ENCODE measurements around the gene PIRT.

PIRT gene

DNA sequence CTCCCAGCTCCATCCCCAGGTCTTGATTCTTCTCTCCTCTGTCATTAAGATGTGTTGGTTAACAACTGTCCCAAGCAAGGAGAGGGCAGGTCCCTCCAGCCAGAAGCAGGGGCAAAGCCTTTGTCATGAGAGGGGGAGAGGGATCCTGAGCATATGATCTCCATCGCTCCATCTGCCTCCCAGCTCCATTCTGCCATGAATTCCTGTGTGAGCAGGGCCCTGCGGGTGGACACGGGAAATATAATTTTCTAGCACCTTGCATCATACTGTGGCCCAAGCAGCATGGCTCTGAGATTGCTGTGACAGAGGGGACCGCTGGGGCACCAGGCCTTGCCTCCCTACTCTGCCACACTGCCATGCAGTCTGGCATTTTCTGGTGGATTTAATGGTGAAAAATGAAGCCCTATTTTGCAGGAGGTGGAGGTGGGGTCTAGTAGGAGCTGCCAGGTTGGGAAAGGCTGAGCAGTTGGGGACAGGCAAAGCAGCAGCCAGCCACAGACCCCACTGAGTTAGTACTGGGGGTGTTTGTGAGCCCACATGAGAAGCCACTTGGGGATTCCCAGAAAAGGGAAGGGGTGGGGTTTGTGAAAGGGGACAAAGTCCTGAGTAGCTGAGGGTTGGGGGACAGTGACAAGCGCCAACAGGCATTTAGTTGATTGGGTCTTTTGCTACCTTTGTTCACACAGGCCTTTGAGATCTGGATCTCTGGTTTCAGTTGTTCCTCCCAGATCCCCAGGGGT, 50.4 kb downstream of the PIRT start:
- no peak for DNase-seq

DNA sequence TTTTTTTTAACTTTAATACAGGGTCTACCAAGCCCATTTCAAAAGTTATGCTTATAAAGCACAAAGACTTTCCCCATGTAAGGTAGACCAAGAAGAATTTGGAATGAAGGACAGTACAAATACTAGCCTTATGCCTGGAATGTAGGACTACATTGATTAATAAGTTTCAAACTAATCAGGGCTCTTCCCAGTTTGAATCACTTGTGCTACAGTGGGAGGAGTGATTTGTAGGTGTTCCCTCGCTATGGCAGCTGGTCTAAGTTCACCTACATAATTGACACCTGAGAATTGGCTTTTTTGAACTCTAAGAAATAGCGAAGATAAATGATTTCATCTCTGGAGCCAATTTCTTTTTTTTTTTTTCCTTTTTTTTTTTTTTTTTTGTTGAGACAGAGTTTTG, 52.6 kb downstream of the PIRT start:
- no peak for DNase-seq

DNA sequence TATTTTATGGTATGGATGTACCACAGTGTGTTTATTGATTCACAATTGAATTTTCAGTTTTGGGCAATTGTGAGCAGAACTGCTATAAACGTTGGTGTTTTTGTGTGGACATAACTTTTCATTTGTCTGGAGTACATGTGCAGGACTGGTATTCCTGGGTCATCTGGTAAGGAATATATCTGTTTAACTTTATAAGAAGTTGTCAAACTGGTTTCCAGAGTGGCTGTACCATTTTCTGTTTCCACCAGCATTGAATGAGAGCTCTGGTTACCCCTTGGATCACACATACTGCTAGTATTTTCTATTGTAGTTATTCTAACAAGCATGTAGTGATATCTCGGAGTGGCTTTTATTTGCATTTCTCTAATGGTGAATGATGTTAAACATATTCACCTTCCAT, 58.3 kb downstream of the PIRT start:
- no peak for DNase-seq

DNA sequence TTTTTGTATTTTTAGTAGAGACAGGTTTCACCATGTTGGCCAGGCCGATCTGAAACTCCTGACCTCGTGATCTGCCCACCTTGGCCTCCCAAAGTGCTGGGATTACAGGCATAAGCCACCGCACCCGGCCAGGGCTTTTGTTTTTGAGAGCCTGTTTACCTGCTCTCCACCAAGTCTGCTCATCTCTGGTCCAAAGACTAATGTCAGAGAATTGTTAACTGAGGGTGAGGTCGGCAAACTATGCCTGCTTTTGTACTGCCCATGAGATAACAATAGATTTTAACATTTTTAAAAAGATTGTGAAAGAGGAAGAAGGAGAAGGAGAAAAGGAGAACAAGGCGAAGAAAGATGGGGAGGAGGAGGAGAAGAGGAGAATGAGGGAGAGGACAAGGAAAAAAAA, 60.0 kb downstream of the PIRT start:
- DNase-seq: no peak

GRCh38 chr17:10777131-10777807, 60.6 kb downstream of the PIRT start:
- no peak for DNase-seq

- DNase-seq: no peak
Observed at GRCh38 chr17:10776381-10776780, 61.5 kb downstream of the PIRT start.

DNA sequence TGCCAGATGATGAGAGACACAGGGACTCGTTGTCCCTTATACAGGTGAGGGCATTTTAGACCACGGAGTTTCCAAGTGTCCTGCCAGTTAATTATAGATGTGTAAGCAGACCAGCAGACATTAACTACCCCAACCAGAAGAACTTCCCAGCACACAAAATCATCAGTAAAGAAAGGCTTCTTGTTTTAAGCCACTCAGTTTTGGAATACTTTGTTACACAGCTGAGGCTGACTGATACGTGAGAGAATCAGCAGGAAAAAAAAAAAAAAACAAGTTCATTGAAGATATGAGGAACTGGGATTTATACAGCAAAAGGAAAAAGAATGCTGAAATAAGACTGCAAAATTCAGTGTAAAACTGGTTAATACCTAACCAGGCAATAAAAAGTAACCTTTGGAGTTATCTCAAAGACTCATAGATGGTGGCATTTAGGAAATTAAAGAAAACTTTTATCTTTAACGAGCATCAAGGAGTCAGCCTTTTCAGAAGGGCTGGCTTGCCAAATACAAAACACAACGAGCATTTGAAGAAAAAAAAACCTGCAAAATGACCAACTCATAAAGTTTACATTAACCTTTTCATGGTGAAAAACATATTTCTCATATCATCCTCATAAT, 62.0 kb downstream of the PIRT start:
- DNase-seq: no peak

DNA sequence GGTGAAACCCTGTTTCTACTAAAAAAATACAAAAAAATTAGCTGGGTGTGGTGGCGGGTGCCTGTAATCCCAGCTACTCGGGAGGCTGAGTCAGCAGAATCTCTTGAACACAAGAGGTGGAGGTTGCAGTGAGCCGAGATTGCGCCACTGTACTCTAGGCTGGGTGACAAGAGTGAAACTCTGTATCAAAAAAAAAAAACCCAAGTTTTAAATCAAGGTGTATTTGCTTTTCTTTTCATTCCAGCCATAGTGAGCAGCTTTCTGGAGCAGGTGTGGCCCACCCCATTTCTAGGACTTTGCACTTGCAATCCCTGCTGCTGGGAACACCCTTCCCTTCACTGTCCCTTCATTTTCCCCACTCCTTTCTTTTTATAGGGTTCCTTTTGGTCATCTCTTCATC, 62.8 kb downstream of the PIRT start:
- no peak for DNase-seq

- DNase-seq: no peak
Observed at GRCh38 chr17:10773391-10773790, 64.5 kb downstream of the PIRT start.

Data from right hindlimb (tissue), 1 donor.